Stimulated activated CD4-positive, alpha-beta T cell treated with anti-CD3 and anti-CD28 coated beads, TNF-alpha, amount 100 ng/mL, for 24 hours (primary cell): ENCODE measurements around the gene CAPN5.

ENCODE experiments used
- DNase-seq, 3 experiments: peaks; one replicate each; pipeline ENCODE4 v3.0.0-alpha.2; 2020; ENCODE audit warnings: low read depth in 3 of 3

Gene CAPN5

DNA sequence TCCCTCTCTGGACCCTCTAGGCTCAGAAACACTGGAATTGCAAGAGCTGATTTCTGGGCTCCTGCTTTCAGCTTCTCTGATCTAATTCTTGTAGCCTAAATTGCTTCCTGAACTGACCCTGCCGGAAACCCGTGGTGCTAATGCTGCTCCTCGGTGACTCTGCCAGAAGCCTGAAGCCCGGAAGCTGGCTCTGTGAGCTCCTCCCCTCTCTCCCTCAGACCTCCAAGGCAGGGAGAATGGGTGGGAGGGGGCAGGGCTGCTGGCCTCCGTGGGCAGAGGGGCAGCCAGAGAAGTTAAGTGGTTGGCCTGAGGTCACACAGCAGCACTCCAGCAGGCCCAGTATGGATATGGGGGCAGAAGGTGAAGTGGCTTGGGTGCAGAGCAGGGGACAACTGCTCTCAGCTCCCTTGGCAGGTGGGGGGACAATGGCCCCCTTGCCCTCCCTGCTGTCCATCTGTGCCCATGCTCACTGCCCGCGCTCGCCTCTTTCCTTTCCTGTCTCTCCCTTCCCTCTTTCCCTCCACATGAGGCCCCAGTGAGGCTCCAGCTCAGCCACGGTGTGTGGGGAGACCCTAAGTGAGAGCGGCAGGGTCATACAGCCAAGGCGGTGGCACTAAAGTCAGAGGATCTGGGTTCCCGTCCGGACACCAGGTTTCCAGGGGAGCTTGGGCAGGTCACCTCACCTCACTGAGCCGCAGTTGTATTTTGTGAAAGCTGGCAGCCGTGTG is 16.2 kb downstream of the CAPN5 start:
- peak in 2 of 3 experiments; percentile 25 to 46 for DNase-seq

DNA sequence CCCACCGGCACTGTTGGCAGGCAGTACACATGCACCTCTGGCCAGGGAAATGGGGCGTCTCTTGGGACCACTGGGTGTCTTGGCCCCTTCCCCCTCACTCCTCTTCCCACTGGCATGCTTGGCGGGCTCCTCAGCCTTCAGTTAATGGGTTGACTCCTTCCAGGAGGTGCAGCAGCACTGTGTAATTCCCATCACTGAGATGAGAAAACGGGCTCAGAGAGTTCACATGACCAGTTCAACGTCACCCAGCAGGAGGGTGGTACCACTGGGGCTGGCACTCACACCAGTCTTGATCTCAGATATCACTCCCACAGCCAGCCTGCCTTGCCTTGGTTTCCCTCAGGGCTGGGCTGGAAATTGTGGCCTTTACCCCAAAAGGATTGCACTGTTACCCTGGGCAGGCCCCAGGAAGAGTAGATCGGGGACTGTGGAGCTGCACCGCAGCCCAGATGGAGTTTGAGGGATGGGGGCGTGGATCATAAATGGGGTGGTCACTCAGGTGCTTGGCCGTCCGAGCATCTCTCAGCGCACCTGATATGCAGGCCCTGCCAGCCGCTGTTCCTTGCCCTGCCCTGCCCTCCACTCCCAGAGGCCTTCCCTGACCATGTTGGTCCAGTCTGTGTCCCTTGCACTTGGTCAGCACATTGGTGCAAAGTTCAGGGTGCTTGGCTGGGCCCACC is 16.9 kb downstream of the CAPN5 start:
- no peak for DNase-seq

DNA sequence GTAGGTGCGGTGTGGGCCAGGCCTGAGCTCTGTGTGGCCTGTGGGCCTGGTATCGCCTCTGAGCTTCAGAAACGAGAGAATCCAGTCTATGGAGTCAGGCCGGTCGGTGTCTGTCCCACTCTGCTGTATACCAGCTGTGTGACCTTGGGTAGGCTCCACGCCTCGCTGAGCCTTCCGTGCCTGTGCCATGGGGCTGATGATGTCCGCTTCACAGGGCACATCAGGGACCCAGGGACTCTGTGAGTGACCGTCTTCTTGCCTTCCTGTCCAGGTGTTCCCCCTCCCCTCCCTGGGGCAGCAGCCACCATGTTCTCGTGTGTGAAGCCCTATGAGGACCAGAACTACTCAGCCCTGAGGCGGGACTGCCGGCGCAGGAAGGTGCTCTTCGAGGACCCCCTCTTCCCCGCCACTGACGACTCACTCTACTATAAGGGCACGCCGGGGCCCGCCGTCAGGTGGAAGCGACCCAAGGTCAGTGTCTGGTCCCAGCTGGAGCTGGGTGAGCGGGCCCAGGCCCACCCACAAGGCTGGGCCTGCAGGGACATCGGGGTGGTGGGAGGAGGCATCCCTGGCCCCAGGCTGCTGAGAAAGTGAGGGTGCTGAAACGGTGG is 17.9 kb downstream of the CAPN5 start:
- DNase-seq, result no peak

DNA sequence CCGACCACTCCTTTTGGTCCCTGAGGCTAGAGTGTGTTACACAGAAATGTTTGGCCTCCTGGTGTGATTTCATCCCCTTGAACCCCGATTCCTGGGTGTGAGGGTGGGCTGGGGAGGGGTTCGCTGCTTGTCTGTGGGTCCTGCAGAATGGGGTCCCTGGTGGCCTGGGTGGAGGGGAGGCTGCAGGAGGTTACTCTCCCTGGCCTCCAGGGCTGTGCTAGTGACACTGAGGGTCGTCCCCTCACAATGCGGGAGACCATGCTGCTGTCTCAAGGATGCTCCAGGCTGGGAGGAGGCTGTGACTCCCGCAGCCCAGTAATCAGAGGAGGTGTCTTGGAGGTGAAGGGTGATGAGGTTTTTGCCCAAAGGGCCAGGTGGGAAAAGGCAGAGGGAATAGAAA is 18.9 kb downstream of the CAPN5 start:
- DNase-seq, result no peak

DNA sequence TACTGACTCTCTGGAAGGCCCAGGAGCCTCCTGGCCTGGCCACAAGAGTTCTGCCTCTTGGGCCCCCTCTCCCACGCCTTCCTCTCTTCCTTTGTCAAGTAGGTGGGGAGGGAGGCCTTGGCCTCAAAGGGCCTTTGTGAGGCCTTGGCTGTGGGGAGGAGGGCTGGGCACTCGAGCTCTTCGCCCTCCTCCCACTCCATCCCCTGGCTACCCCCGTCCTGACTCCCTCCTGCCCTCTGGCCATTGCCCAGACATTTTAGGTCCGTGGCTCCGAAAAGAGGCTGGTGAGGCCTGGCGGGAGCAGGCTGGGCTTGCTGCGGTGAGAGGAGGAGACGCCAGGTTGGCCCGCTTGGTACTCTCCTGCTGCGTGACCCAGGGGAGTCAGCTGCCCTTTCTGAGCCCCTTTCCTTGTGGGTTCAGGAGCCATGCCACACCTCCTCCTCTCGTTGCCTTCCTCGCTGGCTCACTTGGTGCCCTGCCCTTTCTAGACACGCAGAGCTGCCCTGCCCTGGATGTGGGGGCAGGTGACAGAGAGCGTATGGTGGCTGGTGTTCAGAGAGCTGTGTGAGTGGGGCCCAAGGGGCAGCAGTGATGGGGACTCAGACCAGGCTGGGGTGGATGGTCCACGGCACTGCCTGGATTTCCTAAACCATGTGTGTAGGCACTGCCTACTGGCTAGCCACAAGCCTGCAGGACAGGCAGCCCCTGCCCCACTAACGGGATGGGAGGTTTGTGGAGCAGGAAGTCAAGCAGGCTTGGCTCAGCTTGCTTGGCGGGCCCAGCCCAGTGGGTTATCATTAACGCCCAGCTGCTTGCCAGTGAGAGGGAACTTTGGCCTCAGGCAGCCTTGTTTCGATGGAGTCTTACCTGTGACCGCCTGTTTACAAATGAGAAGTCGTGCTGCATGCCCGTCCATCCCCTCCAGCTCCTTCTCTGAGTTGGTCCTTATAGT is 20.0 kb downstream of the CAPN5 start:
- DNase-seq, result no peak

DNA sequence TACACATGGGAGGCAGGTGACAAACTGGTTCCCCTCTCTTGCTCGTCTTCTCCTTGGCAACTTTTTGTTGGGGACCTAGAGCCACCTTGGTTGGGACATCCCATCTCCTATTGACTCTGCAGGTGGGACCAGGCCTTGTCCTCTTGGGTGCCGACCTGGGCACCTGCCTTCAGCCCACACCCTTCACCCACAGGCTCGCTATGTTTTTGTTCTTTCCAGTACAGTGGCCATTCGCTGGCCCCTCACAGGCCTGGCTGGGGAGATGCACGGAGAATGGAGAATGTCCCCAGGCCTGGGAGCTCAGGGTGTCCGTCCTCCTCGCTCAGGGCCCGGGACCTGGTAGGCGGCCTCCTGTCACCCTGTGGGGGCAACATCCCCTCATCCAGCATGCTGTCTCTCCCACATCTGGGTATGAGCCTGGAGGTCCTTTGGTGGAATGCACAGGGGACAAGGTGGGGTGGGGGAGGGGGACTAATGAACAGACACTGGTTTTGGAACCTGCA is 21.0 kb downstream of the CAPN5 start:
- no peak for DNase-seq

DNA sequence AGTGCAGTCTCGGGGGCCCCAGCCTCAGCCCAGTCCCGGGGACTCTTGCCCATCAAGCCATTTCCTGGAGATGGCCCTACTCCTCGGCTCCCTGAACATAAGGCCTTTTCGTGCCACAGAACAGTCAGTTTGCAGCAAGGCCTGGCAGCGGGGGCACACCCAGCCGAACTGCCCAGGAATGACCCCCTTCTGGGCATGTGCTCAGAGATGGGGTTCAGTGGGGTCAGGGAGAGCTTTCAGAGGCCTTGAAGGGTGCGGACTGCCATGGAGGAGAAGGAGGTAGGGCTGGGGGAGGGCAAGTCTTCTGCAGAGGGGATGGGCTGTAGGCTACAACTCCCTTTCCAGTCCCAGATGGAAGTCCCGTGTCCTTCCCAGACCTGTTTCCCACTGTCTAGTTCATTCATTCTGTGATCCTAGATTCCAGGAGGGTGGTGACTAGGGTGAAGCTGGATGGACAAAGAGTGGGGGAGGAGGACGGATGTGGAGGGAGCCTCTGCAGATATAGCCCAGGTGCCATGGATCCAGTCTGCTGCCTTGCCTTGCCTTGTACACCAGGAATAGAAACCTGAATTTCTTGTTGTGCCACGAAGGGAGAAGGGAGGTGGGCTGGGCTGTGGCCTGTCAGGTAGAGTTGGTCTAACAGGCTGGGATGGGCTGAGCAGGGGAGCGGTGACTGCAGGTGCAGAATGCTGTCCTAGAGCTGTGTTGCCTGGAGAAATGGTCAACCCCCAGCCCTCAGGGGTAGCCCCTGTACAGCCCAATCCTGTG is 21.6 kb downstream of the CAPN5 start:
- no peak for DNase-seq

DNA sequence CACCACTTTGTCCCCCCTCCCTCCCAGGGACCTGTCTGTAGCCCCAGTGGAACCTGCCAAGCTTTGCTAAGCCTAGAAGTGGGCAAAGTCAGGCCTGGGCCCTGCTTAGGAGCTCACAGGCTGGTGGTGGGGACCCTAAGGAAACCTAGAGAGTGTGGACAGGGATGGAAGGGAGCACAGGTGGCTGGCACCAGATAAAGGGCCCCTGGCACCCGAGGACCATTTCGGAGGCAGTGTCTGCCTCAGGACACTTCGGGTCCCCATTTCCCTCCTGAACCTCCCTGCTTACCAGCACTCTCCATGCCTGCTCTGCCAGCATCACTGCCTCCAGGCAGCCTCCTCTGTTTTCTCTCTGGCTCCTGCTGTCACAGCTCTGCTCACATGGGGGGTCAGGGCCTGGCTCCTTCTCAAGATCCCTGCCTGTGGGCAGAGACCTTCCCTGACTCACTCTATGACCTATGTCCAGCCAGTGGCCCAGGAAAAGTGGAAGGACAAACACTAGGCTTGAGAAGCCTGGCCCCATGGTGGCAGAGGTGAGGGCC is 22.3 kb downstream of the CAPN5 start:
- no peak for DNase-seq

DNA sequence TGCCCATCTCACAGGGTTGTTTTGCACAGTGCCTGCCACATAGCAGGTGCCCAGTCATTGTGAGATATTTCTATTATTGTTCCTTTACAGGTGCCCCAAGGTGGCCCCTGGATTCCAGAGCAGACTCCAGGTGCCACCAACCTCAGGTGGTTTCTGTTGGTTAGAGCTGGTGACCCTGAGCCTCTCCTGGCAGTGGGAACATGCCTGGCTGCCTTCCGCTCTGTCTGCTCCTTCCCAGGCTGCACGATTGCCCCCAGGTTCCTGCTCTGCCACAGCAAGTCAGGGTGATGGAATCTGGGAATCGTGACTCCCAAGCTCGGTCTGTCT is 23.2 kb downstream of the CAPN5 start:
- DNase-seq, result no peak

DNA sequence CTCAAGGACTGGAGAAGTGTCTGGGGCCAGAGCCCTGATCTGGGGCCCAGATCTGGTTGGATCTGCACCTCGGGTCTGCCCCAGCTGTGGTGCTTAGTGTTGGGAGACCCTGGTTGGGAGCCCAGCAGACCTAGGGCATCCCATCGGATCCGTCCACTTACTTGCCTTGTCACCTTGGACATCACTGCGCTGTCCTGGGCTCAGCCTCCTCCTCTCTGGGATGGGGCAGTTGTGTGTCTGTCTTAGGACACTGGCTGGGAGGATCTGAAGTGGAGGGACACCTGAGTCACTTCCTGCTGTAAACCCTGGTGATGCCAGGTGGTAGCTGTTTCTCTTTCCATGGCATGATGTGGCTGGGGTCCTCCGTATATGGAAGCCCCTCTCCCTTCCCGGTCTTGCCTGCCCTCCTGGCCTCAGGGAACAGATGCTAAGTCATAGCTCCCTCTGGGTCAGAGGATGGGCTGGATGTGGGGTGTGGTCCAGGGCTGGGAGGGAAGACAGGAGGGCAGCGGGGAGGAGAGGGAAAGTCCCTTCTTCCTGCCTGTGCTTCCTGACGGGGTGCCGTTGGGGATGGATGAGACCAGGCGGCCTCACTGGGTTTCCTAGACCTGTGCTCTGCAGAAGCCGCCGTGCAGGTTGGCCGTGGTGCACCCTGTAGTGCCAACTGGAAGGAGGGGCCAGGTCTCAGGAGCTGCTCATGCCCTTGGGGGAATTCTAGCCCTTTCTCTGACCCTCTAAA is 23.8 kb downstream of the CAPN5 start:
- DNase-seq, result no peak

DNA sequence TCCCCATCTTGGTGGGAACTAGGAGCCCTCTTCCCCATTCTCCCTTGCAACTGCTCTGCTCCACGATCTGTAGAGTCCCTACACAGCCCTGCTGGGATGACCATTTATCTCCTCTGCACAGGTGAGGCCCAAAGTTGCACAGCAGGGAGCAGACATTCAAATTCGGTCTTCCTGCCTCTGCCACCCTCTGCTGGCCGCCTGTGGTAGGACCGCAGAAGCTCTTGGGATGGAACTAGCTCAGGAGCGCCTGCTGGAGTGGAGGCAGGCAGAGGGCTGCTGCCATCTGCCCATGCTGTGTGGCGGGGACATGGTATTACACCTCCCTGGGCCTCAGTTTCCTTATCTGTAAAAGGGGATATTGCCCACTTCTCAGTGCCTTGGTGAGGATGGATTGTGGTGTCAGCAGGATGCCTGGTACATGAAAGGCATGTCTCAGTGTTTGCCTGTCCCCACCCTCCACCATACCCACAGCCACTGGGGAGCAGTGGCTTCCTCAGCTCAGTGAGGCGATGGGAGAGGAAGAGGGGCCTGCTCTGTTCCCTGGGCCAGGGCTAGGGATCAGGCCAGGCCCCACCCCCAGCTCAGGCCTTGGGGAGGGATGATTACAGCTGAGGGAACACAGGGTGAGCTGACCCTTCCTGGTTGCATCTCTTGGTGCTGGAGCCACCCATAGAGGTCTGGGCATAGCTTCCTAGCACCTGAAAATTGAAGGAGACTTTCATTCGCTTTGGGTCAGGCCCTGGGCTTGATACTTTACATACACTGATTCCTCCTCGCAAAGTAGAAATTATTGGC is 24.6 kb downstream of the CAPN5 start:
- DNase-seq, result peak; percentile 59 to 78 (median 60)

DNA sequence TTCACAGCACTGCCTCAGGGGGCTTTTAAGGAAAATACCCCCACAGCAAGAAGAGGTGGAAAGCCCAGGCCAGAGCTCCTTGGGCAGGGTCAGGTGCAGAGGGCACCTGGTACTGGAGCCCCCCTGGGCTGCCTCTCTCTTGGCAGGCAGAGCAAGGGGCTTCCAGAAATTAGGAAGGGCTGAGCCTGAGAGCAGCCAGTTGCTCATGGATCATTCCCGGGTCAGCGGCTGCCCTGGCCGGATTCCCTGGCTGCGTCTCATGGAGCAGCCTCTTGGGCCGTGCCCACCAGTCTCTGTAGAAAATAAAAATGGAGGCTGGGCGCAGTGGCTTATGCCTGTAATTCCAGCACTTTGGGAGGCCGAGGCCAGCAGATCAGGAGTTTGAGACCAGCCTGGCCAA is 25.6 kb downstream of the CAPN5 start:
- DNase-seq, result no peak

DNA sequence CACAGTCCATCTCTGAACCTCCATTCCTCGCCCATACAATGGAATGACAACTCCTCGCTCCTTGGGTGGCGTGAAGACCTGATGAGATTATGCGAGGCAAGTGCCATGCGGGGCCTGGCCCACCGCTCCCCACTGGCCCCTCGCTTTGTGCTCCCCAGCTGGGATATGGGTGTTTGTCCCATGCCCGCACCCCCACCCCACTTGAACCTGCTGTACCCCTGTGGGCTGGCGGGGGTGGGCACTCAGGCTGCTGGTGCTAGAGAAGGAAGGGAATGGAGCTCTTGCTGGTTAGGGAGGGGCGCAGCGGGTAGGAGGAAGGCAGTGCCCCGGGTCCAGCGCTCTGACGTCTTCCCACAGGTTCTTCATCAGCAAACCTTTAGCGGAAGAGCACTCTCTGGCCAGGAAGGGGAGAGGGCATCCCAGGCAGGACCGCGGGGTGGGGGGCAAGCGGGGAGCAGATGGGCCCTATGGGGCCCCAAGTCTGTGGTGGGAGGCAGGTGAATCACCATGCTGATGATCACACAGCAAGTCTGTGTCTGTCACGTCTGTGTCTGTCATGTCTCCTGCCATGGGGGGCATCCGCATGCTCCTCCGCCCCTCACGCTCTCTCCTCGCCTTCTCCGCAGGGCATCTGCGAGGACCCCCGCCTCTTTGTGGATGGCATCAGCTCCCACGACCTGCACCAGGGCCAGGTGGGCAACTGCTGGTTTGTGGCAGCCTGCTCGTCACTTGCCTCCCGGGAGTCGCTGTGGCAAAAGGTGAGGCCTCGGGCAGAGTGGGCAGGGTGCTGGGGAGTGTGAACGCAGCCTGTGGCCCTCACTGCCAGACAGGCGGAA is 26.5 kb downstream of the CAPN5 start:
- no peak for DNase-seq

DNA sequence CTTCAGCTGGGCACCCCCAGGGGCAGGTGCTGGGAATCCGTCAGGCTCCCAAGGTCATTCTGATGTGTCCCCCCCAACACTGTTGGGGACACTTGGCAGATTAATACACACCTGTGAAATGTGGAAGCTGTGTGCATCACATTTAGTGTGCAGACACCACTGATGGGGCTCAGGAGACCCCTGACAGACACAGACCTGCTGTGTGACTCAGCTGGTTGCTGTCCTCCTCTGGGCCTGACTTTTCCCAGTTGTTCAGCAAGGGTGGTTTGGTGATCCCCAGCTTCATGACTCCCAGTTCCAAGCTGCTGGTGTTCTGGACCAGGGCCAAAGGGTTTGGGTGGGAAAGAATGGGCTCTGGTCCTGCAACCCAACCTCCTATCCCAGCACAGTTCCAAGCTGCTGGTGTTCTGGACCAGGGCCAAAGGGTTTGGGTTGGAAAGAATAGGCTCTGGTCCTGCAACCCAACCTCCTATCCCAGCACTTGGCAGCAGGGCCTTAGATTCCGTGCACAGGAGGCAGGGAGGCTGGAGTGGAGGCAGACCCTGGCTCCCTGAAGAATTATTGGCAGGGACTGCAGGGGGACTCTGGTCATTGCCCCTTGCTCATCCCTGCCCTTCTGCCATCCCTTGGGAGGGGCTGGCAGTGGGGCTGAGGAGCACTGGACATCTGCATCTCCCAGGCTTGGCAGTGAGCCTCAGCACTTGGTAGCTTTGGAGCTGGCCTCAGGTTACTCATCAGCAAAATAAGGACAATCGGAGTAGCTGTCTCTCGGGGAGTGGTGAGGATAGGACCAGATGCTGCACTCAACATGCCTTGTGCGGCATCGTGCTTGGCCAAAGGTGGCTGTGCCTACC is 27.4 kb downstream of the CAPN5 start:
- no peak for DNase-seq

DNA sequence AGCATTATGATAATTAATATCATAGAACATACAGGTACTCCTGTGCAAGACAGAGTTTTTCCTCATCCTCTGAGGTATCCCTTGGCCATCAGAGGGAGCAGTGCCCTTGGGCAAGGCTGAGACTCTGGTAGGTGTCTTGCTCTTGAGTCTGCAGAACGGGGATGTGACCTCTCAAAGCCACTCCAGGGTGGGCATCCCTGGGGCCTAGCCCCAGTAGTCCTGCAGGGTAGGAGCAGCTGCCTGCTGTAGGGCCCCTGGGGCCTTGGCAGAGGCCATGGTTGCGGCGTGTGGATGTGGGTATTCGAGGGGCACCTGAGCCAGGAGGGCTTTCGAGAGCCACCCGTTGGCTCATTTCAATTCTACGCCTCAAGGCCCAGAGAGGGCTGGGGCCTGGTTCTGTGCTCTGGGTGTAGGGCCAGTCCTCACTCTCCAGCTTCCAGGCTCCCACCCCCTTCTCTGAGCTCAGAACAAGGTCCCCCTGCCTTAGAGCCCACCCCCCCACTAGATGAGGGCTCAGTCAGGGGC is 28.1 kb downstream of the CAPN5 start:
- DNase-seq, result no peak

DNA sequence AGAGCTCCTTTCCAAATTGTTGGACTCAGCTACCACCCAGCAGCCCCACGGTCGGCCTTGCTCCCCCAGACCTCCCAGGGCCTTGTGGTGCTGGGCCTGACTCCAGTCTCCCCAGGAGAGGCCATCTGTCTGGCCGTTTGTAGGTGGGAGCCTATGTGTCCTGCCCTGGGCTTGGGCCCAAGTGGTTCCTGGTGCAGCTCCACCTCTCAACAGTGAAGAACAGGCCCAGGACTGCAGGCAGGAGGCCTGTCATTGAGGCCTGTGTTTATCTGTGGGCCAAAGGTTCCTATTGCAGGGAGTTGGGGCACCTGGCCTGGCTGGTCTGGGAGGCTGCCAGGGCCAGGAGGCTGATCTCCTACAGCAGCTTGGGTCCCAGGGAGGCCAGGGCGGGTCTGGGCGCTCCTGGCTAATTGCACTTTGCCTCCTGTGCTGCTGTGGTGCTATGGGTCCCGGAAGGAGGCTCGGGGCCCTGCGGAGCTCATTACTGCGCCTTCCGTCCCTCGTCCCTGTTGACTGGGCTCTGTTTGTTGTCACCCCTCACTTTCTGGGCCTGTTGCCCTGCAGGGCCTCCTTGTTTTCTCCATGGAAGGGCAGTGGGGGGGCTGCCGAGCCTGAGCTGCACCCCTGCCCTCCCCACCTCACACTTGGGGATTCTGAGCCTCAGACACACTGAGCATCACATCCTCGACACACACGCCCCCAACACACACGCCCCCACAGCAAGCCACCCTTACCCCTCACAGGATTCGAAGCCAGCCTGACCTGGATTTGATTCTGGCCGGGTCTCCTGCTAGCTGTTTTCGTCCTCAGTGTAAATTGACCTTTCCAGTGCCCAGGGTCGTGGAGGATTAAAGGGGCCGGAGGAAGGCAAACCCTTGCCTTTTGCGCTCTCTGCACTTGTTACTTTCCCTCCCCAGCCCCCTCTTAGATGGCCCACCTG is 29.1 kb downstream of the CAPN5 start:
- DNase-seq, result no peak
